Measurements from ENCODE around the gene GAB3.
A peak's percentile ranks its signal among the peaks of the same experiment; 100 is the strongest.
"Not testable (repeated sequence)": the region's sequence is repeated elsewhere in the genome, so short reads cannot be mapped to it uniquely, and the experiment has no call there.

The GAB3 gene

GRCh38 chrX:154720067-154720466 lies 30.8 kb downstream of the GAB3 start:
- DNase-seq, result no peak

- DNase-seq, result peak; percentile 18
Observed at GRCh38 chrX:154719132-154719675, 31.7 kb downstream of the GAB3 start.

GRCh38 chrX:154718616-154719015 lies 32.3 kb downstream of the GAB3 start:
- DNase-seq, result no peak

- DNase-seq, result no peak
Observed at GRCh38 chrX:154717824-154718223, 33.1 kb downstream of the GAB3 start.

- no peak for DNase-seq
Observed at GRCh38 chrX:154715825-154716224, 35.1 kb downstream of the GAB3 start.

GRCh38 chrX:154714925-154715324 lies 36.0 kb downstream of the GAB3 start:
- peak; percentile 35 for DNase-seq

- no peak for DNase-seq
Observed at GRCh38 chrX:154712781-154713740, 37.8 kb downstream of the GAB3 start.

GRCh38 chrX:154711264-154711663 lies 39.6 kb downstream of the GAB3 start:
- no peak for DNase-seq

- DNase-seq, result no peak
Observed at GRCh38 chrX:154710309-154710708, 40.6 kb downstream of the GAB3 start.

- DNase-seq, result no peak
Observed at GRCh38 chrX:154698630-154699248, 52.1 kb downstream of the GAB3 start.

- DNase-seq, result no peak
Observed at GRCh38 chrX:154696676-154697045, 54.2 kb downstream of the GAB3 start.

GRCh38 chrX:154695911-154696675 lies 54.8 kb downstream of the GAB3 start:
- DNase-seq, result no peak

- DNase-seq, result no peak
Observed at GRCh38 chrX:154693394-154693793, 57.5 kb downstream of the GAB3 start.

- not testable (repeated sequence) for DNase-seq
Observed at GRCh38 chrX:154690438-154690837, 60.4 kb downstream of the GAB3 start.

- not testable (repeated sequence) for DNase-seq
Observed at GRCh38 chrX:154672084-154672483, 78.8 kb downstream of the GAB3 start.

- not testable (repeated sequence) for DNase-seq
Observed at GRCh38 chrX:154670848-154671247, 80.0 kb downstream of the GAB3 start.

- DNase-seq, result no peak
Observed at GRCh38 chrX:154661899-154662298, 89.0 kb downstream of the GAB3 start.

- no peak for DNase-seq
Observed at GRCh38 chrX:154661170-154661569, 89.7 kb downstream of the GAB3 start.

GRCh38 chrX:154660541-154660940 lies 90.3 kb downstream of the GAB3 start:
- DNase-seq, result no peak

- DNase-seq, result no peak
Observed at GRCh38 chrX:154658957-154659356, 91.9 kb downstream of the GAB3 start.

GRCh38 chrX:154658187-154658586 lies 92.7 kb downstream of the GAB3 start:
- DNase-seq, result no peak

GRCh38 chrX:154657226-154657805 lies 93.6 kb downstream of the GAB3 start:
- no peak for DNase-seq

- no peak for DNase-seq
Observed at GRCh38 chrX:154655786-154656185, 95.1 kb downstream of the GAB3 start.
